ENCODE data around the gene OLFM3.

The OLFM3 gene

GRCh38 chr1:101797722-101798121, 199.0 kb downstream of the OLFM3 start:
- in situ Hi-C loops (cut with MboI; ENCODE audit: low sequenced_read_pairs): no loop called here
- DNase-seq (ENCODE audit: low spot score in 2 of 2): no peak
- H3K27me3 ChIP-seq (ENCODE audit: low read depth): no peaks in the 10 kb centered on the region

DNA sequence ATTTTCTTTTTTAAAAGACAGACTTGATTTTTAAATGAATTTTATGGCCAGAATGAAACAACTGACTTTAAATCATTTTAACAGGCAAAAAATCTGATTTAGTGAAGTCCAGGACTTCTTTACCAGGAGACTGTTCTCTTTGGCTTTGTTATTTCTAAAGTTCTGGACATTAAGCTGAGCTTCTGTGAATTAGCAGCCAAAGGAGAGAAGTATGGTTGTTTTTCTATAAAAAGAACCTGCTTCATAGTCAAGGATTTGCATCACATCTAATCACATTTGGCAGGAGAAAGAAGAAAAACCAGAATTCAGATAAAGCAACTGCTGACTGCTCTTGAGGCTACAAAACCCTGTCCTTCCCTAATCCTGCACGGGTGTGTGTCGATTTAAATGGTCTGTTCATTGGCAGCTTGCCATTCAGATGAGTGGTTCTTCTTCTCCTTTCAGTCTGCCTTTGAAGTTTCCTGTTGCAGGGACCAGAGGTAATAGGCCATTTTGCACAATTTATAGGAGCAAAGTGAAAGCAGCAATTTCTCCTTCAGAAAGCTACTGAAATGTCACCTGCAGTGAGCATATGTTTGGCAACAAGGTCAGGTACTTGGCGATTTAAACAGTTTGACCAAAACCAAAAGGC, 215.4 kb downstream of the OLFM3 start:
- H3K4me1 ChIP-seq: peaks cover 7% of the 10 kb centered on the region
- no peaks in the 10 kb centered on the region for H3K36me3 ChIP-seq (replicated peaks)
- no peaks in the 10 kb centered on the region for H3K27me3 ChIP-seq (ENCODE audit: low read depth)
- H3K4me3 ChIP-seq: no peak overlapping the region
- peak; percentile 36 to 59 for DNase-seq (ENCODE audit: low spot score in 2 of 2)
- in situ Hi-C loops (cut with MboI; ENCODE audit: low sequenced_read_pairs): no loop called here
- H3K9me3 ChIP-seq: no peaks in the 10 kb centered on the region

More at GRCh38 chr1:101797722-101798121, 199.0 kb downstream of the OLFM3 start:
- H3K4me3 ChIP-seq: no peak overlapping the region
- no peaks in the 10 kb centered on the region for H3K9me3 ChIP-seq
- no peaks in the 10 kb centered on the region for H3K4me1 ChIP-seq
- H3K36me3 ChIP-seq (replicated peaks): no peaks in the 10 kb centered on the region

DNA sequence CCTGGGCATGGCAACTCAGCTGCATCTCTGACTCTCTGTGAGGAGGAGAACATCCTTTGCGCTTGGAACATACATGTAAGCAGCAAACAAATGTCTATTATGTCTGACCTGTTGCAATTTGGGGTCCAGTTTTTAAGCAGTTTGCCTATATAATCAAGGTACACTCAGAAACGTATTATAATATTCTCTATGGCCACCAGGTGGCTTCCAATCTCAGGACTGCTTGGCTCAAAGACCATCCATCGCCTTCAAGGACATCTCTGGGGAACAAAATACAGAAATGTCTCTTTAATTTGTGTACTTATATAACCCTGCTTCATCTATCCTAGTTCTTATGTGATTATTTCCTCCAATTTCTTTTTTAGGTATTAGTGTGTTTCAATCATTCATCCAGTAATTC, 227.2 kb downstream of the OLFM3 start:
- no peaks in the 10 kb centered on the region for H3K4me1 ChIP-seq
- no peaks in the 10 kb centered on the region for H3K9me3 ChIP-seq
- H3K4me3 ChIP-seq: no peak overlapping the region
- no peaks in the 10 kb centered on the region for H3K36me3 ChIP-seq (replicated peaks)
- H3K27me3 ChIP-seq (ENCODE audit: low read depth): no peaks in the 10 kb centered on the region
- in situ Hi-C loops (cut with MboI; ENCODE audit: low sequenced_read_pairs): no loop called here
- peak; percentile 25 to 55 for DNase-seq (ENCODE audit: low spot score in 2 of 2)

GRCh38 chr1:101757985-101758384, 238.7 kb downstream of the OLFM3 start:
- no peak overlapping the region for H3K4me3 ChIP-seq

GRCh38 chr1:101756411-101756810, 240.3 kb downstream of the OLFM3 start:
- Histone ChIP-seq H3K4me3 (no peak overlapping the region), H3K4me1 (peaks cover 12% of the 10 kb centered on the region), H3K27me3 (ENCODE audit: low read depth) (no peaks in the 10 kb centered on the region), H3K9me3 (no peaks in the 10 kb centered on the region; the same call in 1 of the 2 replicates), H3K36me3 (replicated peaks) (no peaks in the 10 kb centered on the region)
- no peak for DNase-seq (ENCODE audit: low spot score in 2 of 2)
- in situ Hi-C loops (cut with MboI; ENCODE audit: low sequenced_read_pairs): no loop called here

More at GRCh38 chr1:101757985-101758384, 238.7 kb downstream of the OLFM3 start:
- DNase-seq (ENCODE audit: low spot score in 2 of 2): no peak
- Histone ChIP-seq H3K9me3 (no peaks in the 10 kb centered on the region; the same call in 1 of the 2 replicates), H3K36me3 (replicated peaks) (no peaks in the 10 kb centered on the region), H3K27me3 (ENCODE audit: low read depth) (no peaks in the 10 kb centered on the region), H3K4me1 (peaks cover 12% of the 10 kb centered on the region)
- in situ Hi-C loops (cut with MboI; ENCODE audit: low sequenced_read_pairs): no loop called here

All from HAP-1 (cell line).